ENCODE data around the gene HECTD4. TPM values are rescaled to one million over a fixed set of nuclear protein-coding genes. Genes with fewer than 3 reads are reported as not detected.

HECTD4 gene
- total and polyA plus RNA-seq, 9 of the 15 experiments (the other 6 are each of a cell fraction or from before 2014, with no cell fraction given), result 3.5 to 33.3 (median 13.5) TPM

- Histone ChIP-seq H3K36me3 (ENCODE audit: control insufficient read depth, insufficient read depth, low read length) (peaks cover 73% of the 10 kb centered on the region), H3K4me3 (no peak overlapping the region), H3K4me2 (ENCODE audit: insufficient read depth, low read length) (no peak overlapping the region), H3K27ac (ENCODE audit: extremely low read depth, low read depth, low read length) (no peak overlapping the region), H3K79me2 (ENCODE audit: control insufficient read depth, insufficient read depth, low read length) (no peaks in the 10 kb centered on the region), H3K9me1 (ENCODE audit: control insufficient read depth, insufficient read depth, low read length) (no peaks in the 10 kb centered on the region), H4K20me1 (replicated peaks; ENCODE audit: control insufficient read depth, insufficient read depth, low read length) (no peaks in the 10 kb centered on the region), H2AFZ (ENCODE audit: low read depth, low read length) (no peak overlapping the region), H3K9me3 (replicated peaks; ENCODE audit: control insufficient read depth, insufficient read depth, low read depth, low read length) (no peaks in the 10 kb centered on the region), H3K27me3 (ENCODE audit: control insufficient read depth in 2 of 2, insufficient read depth in 2 of 2, low read length in 2 of 2) (no peaks in the 10 kb centered on the region), H3K4me1 (replicated peaks in 1 of 2; ENCODE audit: control insufficient read depth in 2 of 2, insufficient read depth in 2 of 2, low read length in 2 of 2) (no peaks in the 10 kb centered on the region), H3K9ac (ENCODE audit: insufficient read depth in 1 of 2, low read depth in 2 of 2, low read length in 2 of 2) (no peak overlapping the region)
- 79% methylated on average over 5 of the region's 5 CpGs for WGBS (ENCODE audit: insufficient coverage, low coverage, missing lambda C conversion rate)
- no peak for FAIRE-seq
- TF ChIP-seq HOXB6 (CRISPR knock-in tag; IDR thresholded peaks at IDR 0.05; ENCODE audit: borderline replicate concordance) (no peak), ILK (tag; IDR thresholded peaks at IDR 0.05; ENCODE audit: borderline replicate concordance, low read depth) (no peak), ZBTB33 (CRISPR knock-in tag; IDR thresholded peaks at IDR 0.05) (0 out of 2 replicates have a peak, but pooled peaks have one; percentile 13), HNRNPL (IDR thresholded peaks at IDR 0.05; ENCODE audit: low read depth, low read length) (no peak)
- intact Hi-C loops (cut with micrococcal nuclease) (no loop called here), in situ Hi-C loops (cut with MboI) (no loop called here)
- no TSS peak for BruUV-seq (replicated peaks)
- ChIA-PET POLR2A (interaction anchor here (1.0 kb wide), 2 partner anchors 12 to 31 kb away, joined by 3 read pairs; no protein-coding TSS in a partner anchor), CTCF (ENCODE audit: low intra/inter-chr PET ratio) (no interaction called here)
- ATAC-seq, result no peak
- DNase-seq (ENCODE audit: extremely low read depth in 1 of 4, low spot score in 3 of 4), result no peak
Measured at GRCh38 chr12:112238441-112238840, 143.8 kb downstream of the HECTD4 start.

All from K562 (cell line).